Stimulated activated CD8-positive, alpha-beta memory T cell treated with anti-CD3 and anti-CD28 coated beads, Interleukin-4, amount 100 ng/mL, for 4 hours (primary cell): ENCODE measurements around the gene HTT.

Experiments used
- DNase-seq, 2 donors: peaks; one replicate each; pipeline ENCODE4 v3.0.0-alpha.2; 2020; ENCODE audit warnings: low read depth in 2 of 2, low spot score in 1 of 2

HTT gene

GRCh38 chr4:3233391-3234071 lies 159.1 kb downstream of the HTT start:
- DNase-seq = no peak

- no peak for DNase-seq
Observed at GRCh38 chr4:3234171-3235029, 159.9 kb downstream of the HTT start.

- DNase-seq = no peak
Observed at GRCh38 chr4:3235030-3235345, 160.5 kb downstream of the HTT start.

GRCh38 chr4:3235581-3235980 lies 161.1 kb downstream of the HTT start:
- DNase-seq = no peak

GRCh38 chr4:3236326-3236878 lies 161.9 kb downstream of the HTT start:
- DNase-seq = no peak

GRCh38 chr4:3237266-3237665 lies 162.8 kb downstream of the HTT start:
- DNase-seq = no peak

- DNase-seq = no peak
Observed at GRCh38 chr4:3237712-3238560, 163.5 kb downstream of the HTT start.

- DNase-seq = no peak
Observed at GRCh38 chr4:3238721-3239120, 164.2 kb downstream of the HTT start.

- DNase-seq = no peak
Observed at GRCh38 chr4:3239303-3239702, 164.8 kb downstream of the HTT start.

- DNase-seq = no peak
Observed at GRCh38 chr4:3239998-3240920, 165.8 kb downstream of the HTT start.

GRCh38 chr4:3240936-3241522 lies 166.5 kb downstream of the HTT start:
- DNase-seq = no peak

GRCh38 chr4:3241898-3242524 lies 167.5 kb downstream of the HTT start:
- no peak for DNase-seq

GRCh38 chr4:3243136-3243780 lies 168.8 kb downstream of the HTT start:
- no peak for DNase-seq

GRCh38 chr4:3244002-3244401 lies 169.5 kb downstream of the HTT start:
- DNase-seq = no peak

GRCh38 chr4:3244747-3245146 lies 170.3 kb downstream of the HTT start:
- no peak for DNase-seq

- no peak for DNase-seq
Observed at GRCh38 chr4:3245676-3246075, 171.2 kb downstream of the HTT start.

- no peak for DNase-seq
Observed at GRCh38 chr4:3246458-3247398, 172.2 kb downstream of the HTT start.
